GM19023 (cell line): ENCODE data around the gene FGF3.

Experiments used
- ATAC-seq: cut with Tn5 transposase; IDR thresholded peaks from one replicate; pipeline ENCODE4 v1.9.1; 2021; ENCODE audit warnings: mild to moderate bottlenecking, moderate library complexity; ENCODE audit not compliant: unreplicated experiment

Gene FGF3

GRCh38 chr11:69818603-69819441 is at the start of gene FGF3:
TSS of gene FGF3 (minus strand) at chr11:69819416. CDS start at chr11:69818933, 483 bp downstream.
- ATAC-seq: no peak

DNA sequence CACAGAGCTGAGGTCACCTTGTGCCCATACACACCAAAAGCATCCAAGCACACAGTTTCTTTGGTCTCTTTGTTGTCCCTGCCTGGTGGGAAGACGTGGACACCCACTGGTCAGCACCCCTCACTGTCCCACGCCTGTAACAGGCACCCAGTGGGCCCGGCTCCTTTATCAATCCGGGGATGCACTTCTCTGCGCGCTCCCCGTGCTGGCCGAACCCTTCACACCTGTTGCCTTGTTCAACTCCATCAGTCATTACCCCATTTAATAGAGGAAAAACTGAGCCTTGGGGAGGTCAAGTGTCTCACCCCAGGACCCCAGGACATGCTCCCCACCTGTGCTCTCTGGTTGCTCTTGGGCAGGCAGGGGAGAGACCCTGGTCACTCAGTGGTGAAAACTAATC is 49.7 kb upstream of the FGF3 start:
- no peak for ATAC-seq

GRCh38 chr11:69868006-69868810 is 49.0 kb upstream of the FGF3 start:
- ATAC-seq: no peak

DNA sequence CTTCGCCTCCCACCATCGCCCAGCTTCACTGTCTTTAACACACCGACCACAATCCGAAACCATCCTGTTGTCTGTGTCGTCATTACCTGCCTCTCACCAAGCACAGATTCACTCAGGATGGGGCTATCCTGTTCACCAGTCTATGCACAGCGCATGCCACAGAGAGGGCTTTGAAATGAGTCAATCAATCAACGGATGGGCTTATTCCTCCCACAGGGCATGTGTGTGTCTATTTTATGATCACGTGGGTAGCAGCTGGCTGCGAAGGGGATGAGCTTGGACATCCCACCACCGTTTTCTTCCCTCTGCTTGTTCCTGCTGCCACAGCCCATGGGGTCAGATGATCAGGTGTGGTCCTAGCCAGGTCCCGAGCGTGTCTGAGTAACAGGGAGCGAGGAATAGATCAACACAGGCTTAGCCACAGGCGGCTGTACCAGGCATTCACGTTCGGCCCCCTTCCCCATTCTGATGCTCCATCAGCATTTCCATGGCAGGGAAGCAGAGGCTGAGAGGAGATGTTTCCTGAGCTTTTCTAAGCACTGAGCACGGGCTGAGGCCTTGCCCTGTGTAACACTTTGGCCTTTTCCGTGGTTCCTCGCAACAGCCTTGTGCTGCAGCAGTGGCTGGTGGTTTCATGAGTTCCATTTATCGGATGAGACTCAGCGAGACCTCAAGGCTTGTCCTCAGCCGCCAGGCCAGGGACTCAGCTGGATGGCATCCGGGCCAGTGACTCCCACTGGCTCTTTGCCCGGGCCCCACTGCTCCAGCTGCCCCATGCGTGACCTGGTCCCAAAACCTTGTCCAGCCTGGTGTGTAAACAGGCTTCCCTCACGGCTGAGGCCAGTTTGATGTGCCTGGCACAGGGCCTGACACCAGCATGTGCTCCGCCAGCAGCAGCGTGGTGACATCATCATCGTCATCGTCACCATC is 48.1 kb upstream of the FGF3 start:
- no peak for ATAC-seq

GRCh38 chr11:69866648-69867047 is 47.4 kb upstream of the FGF3 start:
- no peak for ATAC-seq

- no peak for ATAC-seq
These were observed 46.5 kb upstream of the FGF3 start for GRCh38 chr11:69865707-69866106.

DNA sequence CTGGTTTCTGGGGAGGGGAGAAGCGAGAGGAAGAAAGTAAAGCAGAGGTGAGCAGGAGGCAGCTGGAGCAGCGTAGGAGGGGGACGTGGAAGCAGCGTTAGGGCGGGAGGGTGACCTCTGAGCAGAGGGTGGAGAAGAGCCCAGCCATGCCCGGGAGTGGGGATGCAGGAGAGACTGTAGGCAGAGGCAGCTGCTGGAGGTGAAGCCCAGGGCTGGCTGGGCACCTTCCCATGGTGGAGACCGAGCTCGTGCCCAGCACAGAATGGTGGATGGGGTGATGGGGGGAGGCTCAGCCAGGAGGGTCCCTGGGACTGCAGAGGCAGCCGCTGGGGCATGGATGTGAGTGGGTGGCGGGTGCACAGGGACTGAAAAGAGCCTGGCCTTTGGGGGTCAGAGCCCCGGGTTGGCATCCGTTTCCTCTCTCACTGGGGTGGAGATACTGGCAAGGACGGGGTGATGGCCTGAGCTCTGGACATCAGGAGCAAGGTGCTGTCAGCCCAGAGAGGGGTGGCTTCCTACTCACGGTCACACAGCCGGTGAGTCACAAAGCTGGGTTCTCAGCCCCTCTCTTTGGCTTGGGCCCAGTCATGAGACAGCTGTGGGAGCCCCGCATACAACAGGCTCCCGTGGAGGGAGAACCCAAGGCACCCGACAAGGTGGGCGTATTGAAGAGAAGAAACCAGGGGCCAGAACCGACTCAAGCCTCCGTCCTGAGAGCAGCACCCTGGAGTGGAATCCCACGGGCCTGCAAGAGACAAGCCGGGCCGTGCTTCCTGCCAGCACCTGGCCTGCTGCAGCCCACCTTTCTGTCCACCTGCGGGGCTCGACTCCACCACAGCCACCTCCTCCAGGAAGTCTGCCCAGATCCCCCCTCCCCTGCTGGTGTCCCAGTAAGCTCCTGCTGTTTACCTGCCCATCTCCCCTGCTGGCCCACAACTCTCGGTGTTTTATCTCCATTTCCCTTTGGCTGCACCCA is 45.8 kb upstream of the FGF3 start:
- ATAC-seq: no peak

GRCh38 chr11:69863544-69864200 is 44.5 kb upstream of the FGF3 start:
- no peak for ATAC-seq

DNA sequence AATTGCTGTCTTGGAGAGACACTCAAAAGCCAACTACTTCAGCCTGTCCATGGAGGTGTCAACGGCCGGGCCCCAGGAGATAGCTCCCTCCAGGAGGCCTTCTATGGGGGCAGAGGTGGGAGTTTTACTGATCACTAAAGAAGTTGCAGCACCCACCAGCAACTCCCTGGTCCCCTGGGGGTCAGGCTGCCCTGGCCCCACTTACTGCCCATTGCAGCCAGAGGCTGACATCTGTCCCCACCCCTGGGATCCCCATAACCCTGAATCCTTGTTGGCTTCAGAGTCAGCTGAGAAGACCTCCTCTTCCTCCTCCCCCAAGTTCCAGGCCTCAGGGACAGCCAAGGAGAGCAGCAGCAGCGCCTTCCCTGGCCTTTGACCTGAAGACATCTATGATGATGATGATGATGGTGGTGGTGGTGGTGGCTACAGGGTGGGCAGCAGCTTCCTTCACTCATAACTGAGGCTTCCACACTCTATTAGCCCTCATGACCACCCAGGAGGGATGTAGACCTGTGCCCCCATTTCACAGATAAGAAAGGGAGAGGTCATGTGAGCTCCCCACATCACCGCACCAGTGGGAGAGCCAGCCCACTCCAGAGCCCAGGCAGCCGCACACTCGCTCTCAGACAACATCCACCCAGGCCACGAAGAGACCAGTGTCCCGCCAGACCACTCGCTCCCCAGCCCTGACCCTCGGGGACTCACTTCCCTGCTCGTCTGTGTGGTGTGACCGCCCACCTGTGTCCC is 43.8 kb upstream of the FGF3 start:
- no peak for ATAC-seq

DNA sequence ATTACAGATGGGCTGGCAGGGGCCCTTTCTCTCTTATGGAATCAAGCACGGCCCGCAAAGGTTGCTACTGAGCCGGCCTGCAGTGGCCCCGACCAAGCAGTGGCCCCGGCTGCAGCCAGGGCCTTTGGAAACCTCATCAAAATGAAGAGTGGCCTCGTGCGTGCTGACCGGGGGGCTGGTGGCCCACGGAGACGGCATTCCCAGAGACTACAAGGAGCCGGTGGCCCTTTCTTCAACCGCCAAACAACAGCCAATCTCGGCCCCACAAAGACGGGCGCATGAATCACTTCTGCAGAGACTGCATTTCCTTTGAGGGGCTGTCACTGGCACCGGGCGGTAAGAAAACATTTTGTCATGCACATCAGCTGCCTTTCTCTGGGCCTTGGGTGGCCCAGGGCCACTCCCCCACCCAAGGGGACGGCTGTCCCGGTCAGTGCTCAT is 43.1 kb upstream of the FGF3 start:
- no peak for ATAC-seq

DNA sequence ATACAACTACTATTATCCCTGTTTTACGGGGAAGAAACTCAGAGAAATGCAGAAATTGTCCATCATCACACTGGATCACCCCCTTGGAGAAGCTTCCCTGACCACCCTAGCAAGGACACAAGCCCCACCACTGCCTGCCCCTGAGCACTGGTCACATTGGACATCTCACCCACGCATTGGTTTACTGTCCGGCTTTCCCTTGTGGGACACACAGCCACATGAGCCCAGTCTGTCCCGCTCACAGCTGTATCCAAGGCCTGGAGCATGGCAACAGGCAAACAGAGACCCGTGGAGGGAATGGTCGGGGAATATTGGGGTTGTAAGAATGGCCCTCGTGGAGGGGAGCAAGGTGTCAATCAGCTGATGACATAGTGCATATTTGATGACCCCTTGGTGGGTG is 42.7 kb upstream of the FGF3 start:
- ATAC-seq: no peak

DNA sequence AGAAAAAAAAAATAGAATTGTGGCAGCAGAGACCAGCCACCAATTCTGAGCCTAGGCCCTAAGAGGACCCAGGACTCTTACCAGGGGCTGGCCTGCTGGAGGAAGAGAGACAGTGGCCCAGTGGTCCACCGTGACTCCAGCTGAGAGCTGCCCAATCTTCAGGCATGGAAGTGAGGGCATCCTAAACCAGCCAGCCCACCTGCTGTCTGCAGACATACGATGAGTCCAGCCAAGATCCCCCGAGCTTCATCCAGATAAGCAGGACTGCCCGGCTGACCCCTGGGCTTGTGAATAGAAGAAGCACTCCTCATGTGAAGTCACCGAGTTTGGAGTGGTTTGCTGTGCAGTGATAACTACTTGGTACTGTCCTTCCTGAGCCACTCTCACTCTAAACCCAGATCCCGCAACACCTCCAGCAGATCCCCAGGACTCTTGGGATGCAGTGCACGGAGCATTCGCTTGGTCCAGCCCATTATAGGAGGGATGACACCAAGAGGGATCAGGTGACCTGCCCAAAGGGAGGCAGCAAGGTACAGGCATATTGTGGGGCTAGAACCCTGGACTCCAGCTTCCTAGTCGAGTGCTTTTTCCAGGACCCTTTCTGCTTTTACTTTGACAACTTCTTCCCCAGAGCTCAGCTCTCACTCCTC is 41.7 kb upstream of the FGF3 start:
- ATAC-seq: no peak

- ATAC-seq: no peak
These were observed 41.0 kb upstream of the FGF3 start for GRCh38 chr11:69860244-69860643.

GRCh38 chr11:69859275-69859934 is 40.2 kb upstream of the FGF3 start:
- ATAC-seq: no peak

GRCh38 chr11:69855421-69855820 is 36.2 kb upstream of the FGF3 start:
- ATAC-seq: no peak

GRCh38 chr11:69854713-69855112 is 35.5 kb upstream of the FGF3 start:
- ATAC-seq: no peak

- ATAC-seq: no peak
These were observed 32.8 kb upstream of the FGF3 start for GRCh38 chr11:69852056-69852455.

GRCh38 chr11:69848201-69848600 is 29.0 kb upstream of the FGF3 start:
- ATAC-seq: no peak
